H1 (cell line): ENCODE results near the gene RDH12. TPM values are rescaled to one million over a fixed set of nuclear protein-coding genes. Genes with fewer than 3 reads are reported as not detected.

Experiments
- CTCF ChIA-PET: fragments of 300-600 bp; sonication (Branson Sonifier 250); formaldehyde crosslinking; loops from one replicate; lab custom pipeline; 2021; ENCODE audit not compliant: partially characterized antibody; lab: Charles Lee
- POLR2A ChIA-PET: fragments of 300-600 bp; sonication (Branson Sonifier 250); formaldehyde crosslinking; loops from one replicate; lab custom pipeline; 2021; ENCODE audit warnings: inconsistent platforms; ENCODE audit not compliant: partially characterized antibody; lab: Charles Lee
- DNase-seq, 2 experiments: peaks; one replicate each; pipeline versions ENCODE4 v3.0.0 to v3.0.0-alpha.2; 2010 to 2022; ENCODE audit warnings: low spot score in 2 of 2, low read depth in 1 of 2, mixed read lengths in 1 of 2
- FAIRE-seq: peaks from 2 replicates; lab custom pipeline; 2011; peaks lifted over from hg19 to GRCh38; lab: Jason Lieb, UNC
- H2AFZ ChIP-seq: 2 replicates; pipeline ENCODE4 v1.8.1; 2012; ENCODE audit warnings: low read length, inconsistent platforms
- H2AK5ac ChIP-seq: 2 replicates; pipeline ENCODE4 v1.6.1; 2013; ENCODE audit warnings: low read depth, low read length
- H2BK120ac ChIP-seq: replicated peaks from 2 replicates; pipeline ENCODE3; 2013; ENCODE audit warnings: low read depth, low read length, inconsistent platforms
- H2BK12ac ChIP-seq: 2 replicates; pipeline ENCODE4 v1.6.1; 2013; ENCODE audit warnings: low read depth, low read length
- H2BK15ac ChIP-seq: 2 replicates; pipeline ENCODE4 v1.6.1; 2013; ENCODE audit warnings: low read length
- H2BK20ac ChIP-seq: 2 replicates; pipeline ENCODE4 v1.6.1; 2013; ENCODE audit warnings: low read length
- H2BK5ac ChIP-seq: 2 replicates; pipeline ENCODE4 v1.6.1; 2013; ENCODE audit warnings: low read depth, low read length
- H3K14ac ChIP-seq: 2 replicates; pipeline ENCODE4 v1.6.1; 2013; ENCODE audit warnings: inconsistent platforms; ENCODE audit not compliant: insufficient read length
- H3K18ac ChIP-seq: 2 replicates; pipeline ENCODE4 v1.6.1; 2013; ENCODE audit warnings: low read length; ENCODE audit errors: extremely low read depth
- H3K23ac ChIP-seq: 2 replicates; pipeline ENCODE4 v1.6.1; 2013; ENCODE audit warnings: inconsistent platforms; ENCODE audit not compliant: insufficient read length
- H3K23me2 ChIP-seq: 2 replicates; pipeline ENCODE4 v1.6.1; 2013; ENCODE audit warnings: low read depth, low read length
- H3K27ac ChIP-seq: 2 replicates; pipeline ENCODE4 v1.6.1; 2011; ENCODE audit warnings: low read depth, low read length, inconsistent platforms
- H3K27me3 ChIP-seq, 4 experiments: replicated peaks in 1 of 4; 1 replicate in 1 of 4; 2 replicates in 3 of 4; pipeline versions ENCODE4 v1.6.1 to v1.8.1; 2011 to 2013; ENCODE audit warnings: low read length in 3 of 4, mild to moderate bottlenecking in 3 of 4, inconsistent platforms in 2 of 4, mixed read lengths in 2 of 4, moderate library complexity in 1 of 4; ENCODE audit not compliant: control insufficient read depth in 3 of 4, insufficient read depth in 3 of 4; ENCODE audit errors: extremely low read depth in 1 of 4
- H3K36me3 ChIP-seq, 4 experiments: 2 replicates each; pipeline versions ENCODE4 v1.6.1 to v1.8.1; 2011 to 2013; ENCODE audit warnings: mild to moderate bottlenecking in 4 of 4, low read length in 3 of 4, moderate library complexity in 2 of 4, control low read depth in 1 of 4, inconsistent platforms in 1 of 4; ENCODE audit not compliant: insufficient read depth in 4 of 4, control insufficient read depth in 2 of 4
- H3K4ac ChIP-seq: replicated peaks from 2 replicates; pipeline ENCODE3; 2013; ENCODE audit warnings: low read length, low read depth, mixed read lengths, inconsistent platforms; ENCODE audit not compliant: insufficient read length
- H3K4me1 ChIP-seq, 4 experiments: replicated peaks in 1 of 4; 1 replicate in 1 of 4; 2 replicates in 3 of 4; pipeline versions ENCODE4 v1.6.1 to v1.8.1; 2011 to 2013; ENCODE audit warnings: low read length in 3 of 4, inconsistent platforms in 2 of 4, mixed read lengths in 1 of 4; ENCODE audit not compliant: insufficient read depth in 4 of 4, control insufficient read depth in 3 of 4
- H3K4me2 ChIP-seq, 2 experiments: 2 replicates each; pipeline versions ENCODE4 v1.6.1 to v1.8.1; 2011 to 2013; ENCODE audit warnings: low read depth in 2 of 2, low read length in 2 of 2, control low read depth in 1 of 2, inconsistent platforms in 1 of 2, mild to moderate bottlenecking in 1 of 2; ENCODE audit not compliant: insufficient read depth in 1 of 2
- H3K4me3 ChIP-seq, 4 experiments: fragments of 200-600, 300-600 bp in 1 of 4; sonication (generic), shearing (Covaris generic), sonication (Bioruptor Twin) in 1 of 4; 2 replicates each; pipeline versions ENCODE4 v1.5.1 to v1.8.1; 2011 to 2016; ENCODE audit warnings: low read length in 4 of 4, low read depth in 3 of 4, control low read depth in 2 of 4, inconsistent platforms in 2 of 4, mild to moderate bottlenecking in 2 of 4, mixed read lengths in 1 of 4, moderate library complexity in 1 of 4; ENCODE audit not compliant: insufficient read depth in 2 of 4; ENCODE audit errors: extremely low read depth in 1 of 4
- H3K56ac ChIP-seq: replicated peaks from 2 replicates; pipeline ENCODE3; 2013; ENCODE audit warnings: low read depth, mild to moderate bottlenecking, mixed read lengths, low read length, inconsistent platforms; ENCODE audit not compliant: insufficient read length
- H3K79me1 ChIP-seq: 2 replicates; pipeline ENCODE4 v1.6.1; 2013; ENCODE audit warnings: low read depth, low read length, control low read depth
- H3K79me2 ChIP-seq, 2 experiments: 2 replicates each; pipeline versions ENCODE4 v1.6.1 to v1.8.1; 2012 to 2013; ENCODE audit warnings: low read length in 2 of 2, mild to moderate bottlenecking in 2 of 2, inconsistent platforms in 1 of 2; ENCODE audit not compliant: insufficient read depth in 2 of 2, control insufficient read depth in 1 of 2
- H3K9ac ChIP-seq, 4 experiments: replicated peaks in 1 of 4; 1 replicate in 1 of 4; 2 replicates in 3 of 4; pipeline versions ENCODE4 v1.6.1 to v1.8.1; 2011 to 2013; ENCODE audit warnings: low read depth in 3 of 4, low read length in 3 of 4, control low read depth in 2 of 4, mild to moderate bottlenecking in 2 of 4, moderate library complexity in 2 of 4, inconsistent platforms in 1 of 4; ENCODE audit errors: extremely low read depth in 1 of 4
- H3K9me3 ChIP-seq, 2 experiments: 2 replicates each; pipeline versions ENCODE4 v1.6.1 to v1.8.1; 2012 to 2013; ENCODE audit warnings: mild to moderate bottlenecking in 2 of 2, moderate library complexity in 2 of 2, control low read depth in 1 of 2, inconsistent platforms in 1 of 2, low read depth in 1 of 2, low read length in 1 of 2, mixed read lengths in 1 of 2; ENCODE audit not compliant: insufficient read depth in 2 of 2
- H4K20me1 ChIP-seq, 2 experiments: replicated peaks in 1 of 2; 2 replicates each; pipeline versions ENCODE3 to v1.8.1; 2011 to 2013; ENCODE audit warnings: inconsistent platforms in 2 of 2, low read length in 2 of 2, mild to moderate bottlenecking in 1 of 2; ENCODE audit not compliant: insufficient read depth in 2 of 2, control insufficient read depth in 1 of 2
- H4K5ac ChIP-seq: 2 replicates; pipeline ENCODE4 v1.6.1; 2013; ENCODE audit warnings: low read length, low read depth, mixed read lengths, inconsistent platforms; ENCODE audit not compliant: insufficient read length
- H4K8ac ChIP-seq: 2 replicates; pipeline ENCODE4 v1.8.0; 2013; ENCODE audit warnings: mild to moderate bottlenecking, moderate library complexity, low read length, inconsistent platforms; ENCODE audit not compliant: insufficient read depth; ENCODE audit errors: extremely low read depth
- H4K91ac ChIP-seq: replicated peaks from 2 replicates; pipeline ENCODE3; 2013; ENCODE audit warnings: low read length, mixed read lengths, inconsistent platforms; ENCODE audit not compliant: insufficient read length
- BACH1 ChIP-seq: IDR thresholded peaks from 2 replicates; pipeline ENCODE4 v1.6.1; 2012; ENCODE audit warnings: low read length, improper control_type of control experiment
- BRCA1 ChIP-seq: IDR thresholded peaks from 2 replicates; pipeline ENCODE4 v1.6.1; 2012; ENCODE audit warnings: low read depth, low read length, improper control_type of control experiment
- CEBPB ChIP-seq: IDR thresholded peaks from 2 replicates; pipeline ENCODE4 v1.6.1; 2012; ENCODE audit warnings: low read depth, low read length
- CHD1 ChIP-seq: IDR thresholded peaks from 2 replicates; pipeline ENCODE4 v1.6.1; 2012; ENCODE audit warnings: low read depth, low read length, improper control_type of control experiment
- CTBP2 ChIP-seq: IDR thresholded peaks from 2 replicates; pipeline ENCODE4 v1.7.0; 2011; ENCODE audit warnings: borderline replicate concordance, mild to moderate bottlenecking, moderate library complexity, mixed read lengths, low read length; ENCODE audit not compliant: insufficient read depth, insufficient read length
- EGR1 ChIP-seq: IDR thresholded peaks from 2 replicates; pipeline ENCODE4 v1.6.1; 2011; ENCODE audit warnings: low read depth, low read length, borderline replicate concordance
- JUND ChIP-seq: IDR thresholded peaks from 2 replicates; pipeline ENCODE4 v1.6.1; 2011; ENCODE audit warnings: mild to moderate bottlenecking, improper control_type of control experiment, low read length
- KDM1A ChIP-seq: fragments of 200-600, 300-600 bp; sonication (generic); IDR thresholded peaks from 2 replicates; pipeline ENCODE4 v1.7.1; 2016; ENCODE audit warnings: mild to moderate bottlenecking, low read length, borderline replicate concordance
- NANOG ChIP-seq: IDR thresholded peaks from 2 replicates; pipeline ENCODE4 v1.6.1; 2011; ENCODE audit warnings: low read length, low read depth, mild to moderate bottlenecking, inconsistent platforms; ENCODE audit not compliant: insufficient read depth, poor library complexity, severe bottlenecking
- RBBP5 ChIP-seq: IDR thresholded peaks from 2 replicates; pipeline ENCODE4 v1.7.1; 2012; ENCODE audit warnings: low read depth, mild to moderate bottlenecking, inconsistent platforms, low read length, moderate library complexity, borderline replicate concordance
- SIX5 ChIP-seq: IDR thresholded peaks from 2 replicates; pipeline ENCODE4 v1.6.1; 2011; ENCODE audit warnings: mild to moderate bottlenecking, low read depth, low read length
- SP2 ChIP-seq: IDR thresholded peaks from 2 replicates; pipeline ENCODE4 v1.6.1; 2012; ENCODE audit warnings: mild to moderate bottlenecking, low read length, inconsistent platforms
- TBP ChIP-seq: IDR thresholded peaks from 2 replicates; pipeline ENCODE4 v1.6.1; 2011; ENCODE audit warnings: low read depth, low read length, improper control_type of control experiment
- USF2 ChIP-seq: IDR thresholded peaks from 2 replicates; pipeline ENCODE4 v1.6.1; 2011; ENCODE audit warnings: low read length, improper control_type of control experiment
- YY1 ChIP-seq: IDR thresholded peaks from 2 replicates; pipeline ENCODE4 v1.6.1; 2011; ENCODE audit warnings: low read depth, mild to moderate bottlenecking, low read length
- WGBS, 2 experiments: shearing (Covaris generic) in 1 of 2; methylation state at CpG; one replicate each; pipeline versions ENCODE4 v1.1.6 to v1.1.7; 2013 to 2015; ENCODE audit warnings: low lambda C conversion rate in 2 of 2, mixed read lengths in 2 of 2, inconsistent platforms in 1 of 2, low coverage in 1 of 2, missing lambda C conversion rate in 1 of 2; ENCODE audit not compliant: insufficient replicate concordance in 2 of 2, insufficient coverage in 1 of 2, insufficient read length in 1 of 2; ENCODE audit errors: extremely low coverage in 1 of 2, missing lambda C conversion rate in 1 of 2; 5-methylcytosine and 5-hydroxymethylcytosine counted together
- polyA plus RNA-seq, 7 experiments: library from polyadenylated mRNA; depleted of rRNA in 3 of 7; stranded (reverse) in 5 of 7; unstranded in 2 of 7; fragments of >200 nt in 5 of 7; fragments of 200-250 nt in 2 of 7; gene quantifications; 1 replicate in 5 of 7; 2 replicates in 1 of 7; 4 replicates in 1 of 7; pipeline versions ENCODE4 v1.2.1 to v1.2.3, GENCODE V29; 2011 to 2013; ENCODE audit warnings: missing spikeins in 2 of 7, mixed read lengths in 2 of 7
- total RNA-seq: library from RNA; stranded (reverse); fragmentation: NEBNext Ultra II Directional; extraction: Animal tissue kit (Norgen Biotek cat#: 25700); gene quantifications from 2 replicates; pipeline ENCODE4 v1.2.1, GENCODE V29; 2021

RDH12 gene
- total and polyA plus RNA-seq, 2 of the 8 experiments (the other 6 are each of a cell fraction or from before 2014, with no cell fraction given) = 1.2 to 1.5 TPM

- Histone ChIP-seq H3K56ac (no peak overlapping the region), H3K79me2 (no peaks in the 10 kb centered on the region), H3K36me3 (peaks cover 13 to 53% (median 46%) of the 10 kb centered on the region in 4 experiments), H3K23me2 (no peaks in the 10 kb centered on the region), H2BK12ac (no peak overlapping the region), H2BK5ac (no peak overlapping the region), H3K4me3 (no peak overlapping the region), H2AK5ac (no peak overlapping the region), H4K20me1 (peaks cover 0 to 5% of the 10 kb centered on the region in 2 experiments), H3K27me3 (no peaks in the 10 kb centered on the region)
- no peak for TF ChIP-seq BACH1
- no peak for TF ChIP-seq USF2
- no peak for TF ChIP-seq TBP
- TF ChIP-seq CEBPB = no peak
- TF ChIP-seq CTBP2 = no peak
- no peak for TF ChIP-seq SP2
- no peak for TF ChIP-seq YY1
- TF ChIP-seq BRCA1 = no peak
- no peak for TF ChIP-seq NANOG
- TF ChIP-seq KDM1A = no peak
- TF ChIP-seq SIX5 = no peak
- no peak for TF ChIP-seq EGR1
- TF ChIP-seq CHD1 = no peak
- no peak for TF ChIP-seq RBBP5
- no peak for TF ChIP-seq JUND
- TF ChIP-seq, all 59 proteins: peak for 0
- Histone ChIP-seq H3K9ac (no peak overlapping the region), H2BK20ac (no peak overlapping the region), H3K4ac (no peak overlapping the region), H2BK120ac (no peak overlapping the region), H4K91ac (no peak overlapping the region), H2AFZ (no peak overlapping the region), H3K14ac (no peak overlapping the region), H2BK15ac (no peak overlapping the region), H3K4me2 (no peak overlapping the region), H3K79me1 (no peaks in the 10 kb centered on the region), H3K27ac (no peak overlapping the region), H3K9me3 (no peaks in the 10 kb centered on the region), H3K4me1 (no peaks in the 10 kb centered on the region), H4K8ac (no peak overlapping the region), H3K23ac (no peak overlapping the region), H3K18ac (no peak overlapping the region), H4K5ac (no peak overlapping the region)
- CTCF ChIA-PET = no interaction called here
- FAIRE-seq = no peak
- no peak for DNase-seq
- POLR2A ChIA-PET = interaction anchor here (0.5 to 1.6 kb wide), 3 partner anchors 12 to 23 kb away, joined by 3 to 4 read pairs (median 3); no protein-coding TSS in a partner anchor
- 83% methylated on average over 3 of the region's 3 CpGs; no CpG with 5 or more reads in 1 of the 2 experiments for WGBS, 2 experiments
Observed at GRCh38 chr14:67757175-67757574, 55.5 kb downstream of the RDH12 start.
